ENCODE results near the gene FBXO42. TPM values are rescaled to one million over a fixed set of nuclear protein-coding genes. Genes with fewer than 3 reads are reported as not detected.

Gene FBXO42
- total RNA-seq, 2 donors from 2014 or later, result 17.6 to 20.0 TPM

- Histone ChIP-seq H3K4me3 (ENCODE audit: low read length) (no peak overlapping the region), H3K9me3 (ENCODE audit: control insufficient read depth, low read length) (no peaks in the 10 kb centered on the region), H3K36me3 (ENCODE audit: control insufficient read depth, insufficient read depth, low read length) (peaks cover 5% of the 10 kb centered on the region), H3K27me3 (ENCODE audit: control insufficient read depth, insufficient read depth, low read length, poor library complexity, severe bottlenecking) (no peaks in the 10 kb centered on the region), H3K27ac (ENCODE audit: low read depth, low read length) (no peak overlapping the region), H3K9ac (ENCODE audit: extremely low read depth, low read length, poor library complexity, severe bottlenecking) (no peak overlapping the region), H3K4me1 (ENCODE audit: control insufficient read depth, insufficient read depth, low read length) (peaks cover 19% of the 10 kb centered on the region)
- DNase-seq, result no peak
- 88 to 99% methylated on average over 4 to 5 of the region's 5 CpGs for WGBS, 2 experiments (ENCODE audit: insufficient coverage in 1 of 2, insufficient read length in 1 of 2)
- Mint-ChIP-seq H3K36me3 (ENCODE audit: low read depth) (peaks cover 20% of the 10 kb centered on the region), H3K27ac (no peak overlapping the region), H3K4me3 (no peak overlapping the region), H3K4me1 (peaks cover 35% of the 10 kb centered on the region), H3K27me3 (ENCODE audit: insufficient read depth) (no peaks in the 10 kb centered on the region), H3K9me3 (no peaks in the 10 kb centered on the region)
- no peak for TF ChIP-seq CTCF (conservative IDR thresholded peaks at IDR 0.05)
These were observed 19.4 kb upstream of the FBXO42 start for GRCh38 chr1:16371725-16372124.

GRCh38 chr1:16369821-16370220, 17.5 kb upstream of the FBXO42 start:
- Mint-ChIP-seq H3K9me3 (no peaks in the 10 kb centered on the region), H3K36me3 (ENCODE audit: low read depth) (peaks cover 20% of the 10 kb centered on the region), H3K4me1 (peaks cover 22% of the 10 kb centered on the region), H3K4me3 (no peak overlapping the region), H3K27ac (no peak overlapping the region), H3K27me3 (ENCODE audit: insufficient read depth) (no peaks in the 10 kb centered on the region)
- H3K36me3 ChIP-seq (ENCODE audit: control insufficient read depth, insufficient read depth, low read length), result peaks cover 5% of the 10 kb centered on the region
- no peak for TF ChIP-seq CTCF (conservative IDR thresholded peaks at IDR 0.05)
- no peak overlapping the region for H3K9ac ChIP-seq (ENCODE audit: extremely low read depth, low read length, poor library complexity, severe bottlenecking)
- no peak for DNase-seq
- no peaks in the 10 kb centered on the region for H3K9me3 ChIP-seq (ENCODE audit: control insufficient read depth, low read length)
- no peak overlapping the region for H3K4me3 ChIP-seq (ENCODE audit: low read length)
- no peaks in the 10 kb centered on the region for H3K27me3 ChIP-seq (ENCODE audit: control insufficient read depth, insufficient read depth, low read length, poor library complexity, severe bottlenecking)
- 98 to 100% methylated on average over 4 of the region's 4 CpGs for WGBS, 2 experiments (ENCODE audit: insufficient coverage in 1 of 2, insufficient read length in 1 of 2)
- no peak overlapping the region for H3K27ac ChIP-seq (ENCODE audit: low read depth, low read length)
- H3K4me1 ChIP-seq (ENCODE audit: control insufficient read depth, insufficient read depth, low read length), result peaks cover 7% of the 10 kb centered on the region

GRCh38 chr1:16367968-16368890, 15.9 kb upstream of the FBXO42 start:
- no peak for TF ChIP-seq CTCF (conservative IDR thresholded peaks at IDR 0.05)
- DNase-seq, result no peak
- 16 to 20% methylated on average over 16 to 24 of the region's 24 CpGs for WGBS, 2 experiments (ENCODE audit: insufficient coverage in 1 of 2, insufficient read length in 1 of 2)
- Histone ChIP-seq H3K9ac (ENCODE audit: extremely low read depth, low read length, poor library complexity, severe bottlenecking) (peak overlapping the region; percentile 89), H3K27ac (ENCODE audit: low read depth, low read length) (peak overlapping the region; percentile 92), H3K27me3 (ENCODE audit: control insufficient read depth, insufficient read depth, low read length, poor library complexity, severe bottlenecking) (no peaks in the 10 kb centered on the region), H3K4me3 (ENCODE audit: low read length) (peak overlapping the region; percentile 91), H3K9me3 (ENCODE audit: control insufficient read depth, low read length) (no peaks in the 10 kb centered on the region), H3K4me1 (ENCODE audit: control insufficient read depth, insufficient read depth, low read length) (peaks cover 7% of the 10 kb centered on the region), H3K36me3 (ENCODE audit: control insufficient read depth, insufficient read depth, low read length) (peaks cover 5% of the 10 kb centered on the region)
- Mint-ChIP-seq H3K4me1 (peaks cover 15% of the 10 kb centered on the region), H3K27ac (peak overlapping the region; percentile 98), H3K9me3 (no peaks in the 10 kb centered on the region), H3K4me3 (peak overlapping the region; percentile 96), H3K36me3 (ENCODE audit: low read depth) (peaks cover 12% of the 10 kb centered on the region), H3K27me3 (ENCODE audit: insufficient read depth) (peaks cover 5% of the 10 kb centered on the region)
